ENCODE data around the gene APH1A. TPM values are rescaled to one million over a fixed set of nuclear protein-coding genes. Genes with fewer than 3 reads are reported as not detected.

Gene APH1A
- total RNA-seq, 1 experiment from 2014 or later, result 93.8 TPM

GRCh38 chr1:150227228-150227627 lies 41.6 kb downstream of the APH1A start:
- Histone ChIP-seq H3K36me3 (ENCODE audit: control insufficient read depth, insufficient read depth, low read length) (no peaks in the 10 kb centered on the region), H3K4me1 (no peaks in the 10 kb centered on the region), H3K9me3 (no peaks in the 10 kb centered on the region), H3K4me3 (ENCODE audit: low read depth, low read length) (no peak overlapping the region), H3K27me3 (replicated peaks; ENCODE audit: control insufficient read depth, insufficient read depth, low read length) (no peaks in the 10 kb centered on the region)
- BruUV-seq (replicated peaks), result no TSS peak
- Mint-ChIP-seq H3K4me1 (ENCODE audit: low read depth, unreplicated experiment) (no peaks in the 10 kb centered on the region), H3K4me3 (ENCODE audit: unreplicated experiment) (no peak overlapping the region), H3K27me3 (ENCODE audit: insufficient read depth, unreplicated experiment) (no peaks in the 10 kb centered on the region), H3K36me3 (ENCODE audit: insufficient read depth, unreplicated experiment) (peaks cover 30% of the 10 kb centered on the region), H3K9me3 (ENCODE audit: unreplicated experiment) (no peaks in the 10 kb centered on the region), H3K27ac (ENCODE audit: unreplicated experiment) (no peak overlapping the region)
- DNase-seq, result no peak
- POLR2A ChIA-PET, result no interaction called here
- no peak for TF ChIP-seq CTCF (IDR thresholded peaks at IDR 0.05; ENCODE audit: insufficient read depth in 1 of 2, low read depth in 1 of 2, low read length in 1 of 2, severe bottlenecking in 1 of 2, unreplicated experiment in 1 of 2)
- intact Hi-C loops (cut with micrococcal nuclease; ENCODE audit: unreplicated experiment), result no loop called here
- CTCF ChIA-PET, result no interaction called here

DNA sequence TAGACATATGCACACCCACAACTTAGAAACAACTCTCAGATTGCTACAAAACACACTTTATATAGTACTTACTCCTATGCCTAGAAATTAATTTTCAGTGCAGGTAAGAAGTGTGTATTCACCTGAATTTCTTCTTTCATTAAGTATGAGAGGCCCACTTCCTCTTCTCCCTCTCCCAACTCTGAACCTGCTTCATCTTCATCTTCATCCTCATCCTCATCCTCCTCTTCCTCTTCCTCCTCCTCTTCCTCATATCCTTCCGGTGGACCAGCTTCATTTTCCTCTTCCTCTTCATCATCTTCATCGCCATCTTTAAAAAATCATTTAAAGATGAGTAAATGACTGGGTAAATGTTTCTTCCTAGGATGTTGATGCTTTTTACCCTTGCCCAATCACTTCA lies 42.3 kb downstream of the APH1A start:
- H3K4me1 Mint-ChIP-seq (ENCODE audit: low read depth, unreplicated experiment), result no peaks in the 10 kb centered on the region
- no TSS peak for BruUV-seq (replicated peaks)
- H3K4me3 Mint-ChIP-seq (ENCODE audit: unreplicated experiment), result no peak overlapping the region
- H3K27ac Mint-ChIP-seq (ENCODE audit: unreplicated experiment), result no peak overlapping the region
- peaks cover 35% of the 10 kb centered on the region for H3K36me3 Mint-ChIP-seq (ENCODE audit: insufficient read depth, unreplicated experiment)
- intact Hi-C loops (cut with micrococcal nuclease; ENCODE audit: unreplicated experiment), result no loop called here
- Histone ChIP-seq H3K27me3 (replicated peaks; ENCODE audit: control insufficient read depth, insufficient read depth, low read length) (no peaks in the 10 kb centered on the region), H3K4me1 (no peaks in the 10 kb centered on the region), H3K36me3 (ENCODE audit: control insufficient read depth, insufficient read depth, low read length) (no peaks in the 10 kb centered on the region), H3K9me3 (no peaks in the 10 kb centered on the region), H3K4me3 (ENCODE audit: low read depth, low read length) (no peak overlapping the region)
- no peaks in the 10 kb centered on the region for H3K27me3 Mint-ChIP-seq (ENCODE audit: insufficient read depth, unreplicated experiment)
- no peak for DNase-seq
- no peaks in the 10 kb centered on the region for H3K9me3 Mint-ChIP-seq (ENCODE audit: unreplicated experiment)
- TF ChIP-seq CTCF (IDR thresholded peaks at IDR 0.05; ENCODE audit: insufficient read depth in 1 of 2, low read depth in 1 of 2, low read length in 1 of 2, severe bottlenecking in 1 of 2, unreplicated experiment in 1 of 2), result no peak
- ChIA-PET POLR2A (interaction anchor here (0.7 kb wide), 1 partner anchor 121 kb away, joined by 5 read pairs; no protein-coding TSS in a partner anchor), CTCF (no interaction called here)

DNA sequence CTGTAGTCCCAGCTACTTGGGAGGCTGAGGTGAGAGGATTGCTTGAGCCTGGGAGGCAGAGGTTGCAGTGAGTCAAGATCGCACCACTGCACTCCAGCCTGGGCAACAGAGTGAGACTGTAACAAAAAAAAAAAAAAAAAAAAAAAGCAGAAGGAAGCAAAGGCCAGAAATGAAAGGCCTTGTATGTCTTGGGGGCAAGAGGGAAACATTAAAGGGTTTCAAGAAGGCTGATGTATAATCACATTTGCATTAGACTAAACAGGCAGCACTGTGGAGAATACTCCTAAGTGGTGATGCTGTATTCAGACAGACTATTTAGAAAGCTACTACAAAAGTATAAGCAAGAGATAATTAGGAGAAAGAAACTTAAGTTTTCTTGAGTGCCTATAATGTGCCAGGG lies 43.3 kb downstream of the APH1A start:
- Mint-ChIP-seq H3K27ac (ENCODE audit: unreplicated experiment) (no peak overlapping the region), H3K36me3 (ENCODE audit: insufficient read depth, unreplicated experiment) (peaks cover 35% of the 10 kb centered on the region), H3K4me1 (ENCODE audit: low read depth, unreplicated experiment) (no peaks in the 10 kb centered on the region), H3K27me3 (ENCODE audit: insufficient read depth, unreplicated experiment) (no peaks in the 10 kb centered on the region), H3K4me3 (ENCODE audit: unreplicated experiment) (no peak overlapping the region), H3K9me3 (ENCODE audit: unreplicated experiment) (no peaks in the 10 kb centered on the region)
- CTCF ChIA-PET, result no interaction called here
- Histone ChIP-seq H3K4me3 (ENCODE audit: low read depth, low read length) (no peak overlapping the region), H3K9me3 (no peaks in the 10 kb centered on the region), H3K27me3 (replicated peaks; ENCODE audit: control insufficient read depth, insufficient read depth, low read length) (no peaks in the 10 kb centered on the region), H3K4me1 (no peaks in the 10 kb centered on the region), H3K36me3 (ENCODE audit: control insufficient read depth, insufficient read depth, low read length) (no peaks in the 10 kb centered on the region)
- TF ChIP-seq CTCF (IDR thresholded peaks at IDR 0.05; ENCODE audit: insufficient read depth in 1 of 2, low read depth in 1 of 2, low read length in 1 of 2, severe bottlenecking in 1 of 2, unreplicated experiment in 1 of 2), result no peak
- intact Hi-C loops (cut with micrococcal nuclease; ENCODE audit: unreplicated experiment), result no loop called here
- POLR2A ChIA-PET, result no interaction called here
- BruUV-seq (replicated peaks), result no TSS peak
- DNase-seq, result no peak
